HepG2 (cell line): ENCODE data around the gene RNASE13. TPM values are rescaled to one million over a fixed set of nuclear protein-coding genes. Genes with fewer than 3 reads are reported as not detected.
A peak's percentile ranks its signal among the peaks of the same experiment; 100 is the strongest.

Experiments used
- ATAC-seq: fragments of 200-7000 bp; cut with Tn5 transposase; 3 replicates; pipeline ENCODE4 v1.9.1; 2020; ENCODE audit warnings: mild to moderate bottlenecking, moderate library complexity
- BruUV-seq: library from RNA; stranded (reverse); fragments of 400-500 nt; replicated peaks from 2 replicates; lab custom pipeline; 2021; lab: Mats Ljungman, UMichigan
- CTCF ChIA-PET: fragments of 300-600 bp; formaldehyde crosslinking; extraction: SDS; loops from one replicate; lab custom pipeline; 2021; ENCODE audit warnings: low total read pairs, inconsistent platforms, low intra/inter-chr PET ratio; lab: Yijun Ruan, JAX
- POLR2A ChIA-PET: fragments of 350-600 bp; sonication (Branson Sonifier 250); formaldehyde crosslinking; loops from one replicate; lab custom pipeline; 2020; ENCODE audit warnings: antibody characterized with exemption, inconsistent platforms; lab: Yijun Ruan, JAX
- DNase-seq: peaks from one replicate; pipeline ENCODE4 v3.0.0-alpha.2; 2015; ENCODE audit warnings: low spot score
- FAIRE-seq: peaks from 3 replicates; lab custom pipeline; 2011; peaks lifted over from hg19 to GRCh38; lab: Jason Lieb, UNC
- H2AFZ ChIP-seq: one replicate; pipeline ENCODE4 v1.6.1; 2011; ENCODE audit warnings: low read length, inconsistent platforms
- H3K27ac ChIP-seq: fragments of 300-600 bp; 3 replicates; pipeline ENCODE4 v1.8.0; 2011; ENCODE audit warnings: mixed run types, mild to moderate bottlenecking, mixed read lengths, low read length, inconsistent platforms; ENCODE audit not compliant: insufficient read depth; ENCODE audit errors: extremely low read length
- H3K27me3 ChIP-seq, 2 experiments: fragments of 200-600 bp in 1 of 2; 2 replicates in 1 of 2; 3 replicates in 1 of 2; pipeline versions ENCODE4 v1.6.0 to v1.8.0; 2011; ENCODE audit warnings: low read length in 2 of 2, mild to moderate bottlenecking in 2 of 2, moderate library complexity in 2 of 2, inconsistent platforms in 1 of 2; ENCODE audit not compliant: insufficient read depth in 2 of 2, control insufficient read depth in 1 of 2
- H3K36me3 ChIP-seq, 2 experiments: fragments of 200-600 bp in 1 of 2; replicated peaks in 1 of 2; 2 replicates in 1 of 2; 3 replicates in 1 of 2; pipeline versions ENCODE4 v1.5.1 to v1.8.0; 2011; ENCODE audit warnings: low read length in 2 of 2, inconsistent platforms in 1 of 2; ENCODE audit not compliant: insufficient read depth in 2 of 2, control insufficient read depth in 1 of 2
- H3K4me1 ChIP-seq: 2 replicates; pipeline ENCODE4 v1.5.1; 2012; ENCODE audit warnings: low read length, inconsistent platforms; ENCODE audit not compliant: insufficient read depth
- H3K4me2 ChIP-seq: 2 replicates; pipeline ENCODE4 v1.6.0; 2011; ENCODE audit warnings: low read depth, low read length, inconsistent platforms
- H3K4me3 ChIP-seq, 3 experiments: fragments of 200-600 bp in 1 of 3; sonication (generic), shearing (Covaris generic) in 1 of 3; replicated peaks in 1 of 3; 2 replicates each; pipeline ENCODE4 v1.5.1; 2011 to 2016; ENCODE audit warnings: low read length in 3 of 3, inconsistent platforms in 2 of 3, low read depth in 2 of 3, mild to moderate bottlenecking in 2 of 3, control low read depth in 1 of 3, mixed read lengths in 1 of 3; ENCODE audit not compliant: insufficient read depth in 1 of 3
- H3K79me2 ChIP-seq: one replicate; pipeline ENCODE4 v1.6.1; 2011; ENCODE audit warnings: low read length, inconsistent platforms; ENCODE audit not compliant: insufficient read depth
- H3K9ac ChIP-seq: 2 replicates; pipeline ENCODE4 v1.6.0; 2011; ENCODE audit warnings: mild to moderate bottlenecking, low read depth, low read length, inconsistent platforms; ENCODE audit not compliant: insufficient read depth
- H3K9me3 ChIP-seq: 2 replicates; pipeline ENCODE4 v1.5.1; 2012; ENCODE audit warnings: mild to moderate bottlenecking, low read length
- H4K20me1 ChIP-seq: 2 replicates; pipeline ENCODE4 v1.6.0; 2011; ENCODE audit warnings: inconsistent platforms, mild to moderate bottlenecking, low read length, moderate library complexity; ENCODE audit not compliant: insufficient read depth
- BORCS8-MEF2B ChIP-seq: sonication (generic); formaldehyde crosslinking; IDR thresholded peaks from 2 replicates; pipeline ENCODE4 v1.8.0; 2022; ENCODE audit warnings: mild to moderate bottlenecking, missing genetic modification reagents
- EEA1 ChIP-seq: sonication (generic); formaldehyde crosslinking; IDR thresholded peaks from 2 replicates; pipeline ENCODE4 v1.5.1; 2020; ENCODE audit warnings: mild to moderate bottlenecking, missing genetic modification reagents, borderline replicate concordance
- ELF4 ChIP-seq: sonication (generic); formaldehyde crosslinking; IDR thresholded peaks from 2 replicates; pipeline ENCODE4 v1.5.0; 2020; ENCODE audit warnings: missing genetic modification reagents, mild to moderate bottlenecking, moderate library complexity, borderline replicate concordance
- NFE2L1 ChIP-seq: sonication (generic); formaldehyde crosslinking; IDR thresholded peaks from 2 replicates; pipeline ENCODE4 v1.4.0; 2020; ENCODE audit warnings: missing genetic modification reagents, mild to moderate bottlenecking, borderline replicate concordance
- PHF21A ChIP-seq: sonication (generic); formaldehyde crosslinking; IDR thresholded peaks from 2 replicates; pipeline ENCODE4 v1.5.0; 2020; ENCODE audit warnings: mild to moderate bottlenecking, missing genetic modification reagents
- REPIN1 ChIP-seq: sonication (generic); formaldehyde crosslinking; IDR thresholded peaks from 2 replicates; pipeline ENCODE4 v1.8.0; 2022; ENCODE audit warnings: missing genetic modification reagents, low read depth, mild to moderate bottlenecking, borderline replicate concordance
- ZNF24 ChIP-seq: fragments of 450-650 bp; IDR thresholded peaks from 2 replicates; pipeline ENCODE4 v1.6.1; 2017; ENCODE audit warnings: antibody characterized with exemption, mild to moderate bottlenecking
- ZNF788 ChIP-seq: sonication (generic); formaldehyde crosslinking; IDR thresholded peaks from 2 replicates; pipeline ENCODE4 v1.5.0; 2020; ENCODE audit warnings: mild to moderate bottlenecking, missing genetic modification reagents, borderline replicate concordance
- WGBS: methylation state at CpG from one replicate; pipeline ENCODE4 v1.1.6; 2017; ENCODE audit warnings: low lambda C conversion rate; 5-methylcytosine and 5-hydroxymethylcytosine counted together
- in situ Hi-C: cut with HindIII; loops from 2 replicates; pipeline ENCODE4 v1.10.0; 2017; ENCODE audit warnings: low pct_unique_long_range_greater_than_20kb; ENCODE audit not compliant: extremely low pct_ligation_motif_present
- intact Hi-C: fragments of 100-400 bp; cut with micrococcal nuclease; formaldehyde crosslinking; loops from one replicate; pipeline ENCODE4 v1.10.0; 2022; ENCODE audit not compliant: unreplicated experiment
- polyA plus RNA-seq, 8 experiments: library from polyadenylated mRNA; depleted of rRNA in 3 of 8; stranded (reverse) in 7 of 8; unstranded in 1 of 8; fragments of >200 nt; fragmentation: Illumina TruSeq in 4 of 8; extraction: Trizol in 4 of 8; gene quantifications; 2 replicates each; pipeline versions ENCODE4 v1.2.1 to v1.2.3, GENCODE V29; 2011 to 2016; ENCODE audit warnings: low read depth in 4 of 8, missing spikeins in 1 of 8, mixed read lengths in 1 of 8; ENCODE audit not compliant: insufficient read depth in 1 of 8
- total RNA-seq, 5 experiments: library from RNA; depleted of rRNA; stranded (reverse); fragments of >200 nt; fragmentation: Illumina TruSeq; extraction: Trizol; gene quantifications; 2 replicates each; pipeline ENCODE4 v1.2.3, GENCODE V29; 2016; ENCODE audit warnings: low read depth in 1 of 5
- TF ChIP-seq, protein P1 (sequence below): IDR thresholded peaks from 2 replicates; pipeline ENCODE4 v1.6.1; 2016; ENCODE audit warnings: missing biosample characterization, missing genetic modification reagents, low read depth
- TF ChIP-seq, protein P2 (sequence below): sonication (generic); formaldehyde crosslinking; IDR thresholded peaks from 2 replicates; pipeline ENCODE4 v1.5.0; 2020; ENCODE audit warnings: mild to moderate bottlenecking, missing genetic modification reagents
- TF ChIP-seq, protein P3 (sequence below), 2 experiments: sonication (generic) in 1 of 2; formaldehyde crosslinking in 1 of 2; IDR thresholded peaks; 2 replicates each; pipeline versions ENCODE4 v1.6.1 to v1.9.0; 2014 to 2022; ENCODE audit warnings: antibody characterized with exemption in 1 of 2, borderline replicate concordance in 1 of 2, inconsistent platforms in 1 of 2, low read depth in 1 of 2, missing genetic modification reagents in 1 of 2

RNASE13 gene
- total and polyA plus RNA-seq, 2 of the 13 experiments (the other 11 are each of a cell fraction or from before 2014, with no cell fraction given): 1.0 TPM; not detected in 1

DNA sequence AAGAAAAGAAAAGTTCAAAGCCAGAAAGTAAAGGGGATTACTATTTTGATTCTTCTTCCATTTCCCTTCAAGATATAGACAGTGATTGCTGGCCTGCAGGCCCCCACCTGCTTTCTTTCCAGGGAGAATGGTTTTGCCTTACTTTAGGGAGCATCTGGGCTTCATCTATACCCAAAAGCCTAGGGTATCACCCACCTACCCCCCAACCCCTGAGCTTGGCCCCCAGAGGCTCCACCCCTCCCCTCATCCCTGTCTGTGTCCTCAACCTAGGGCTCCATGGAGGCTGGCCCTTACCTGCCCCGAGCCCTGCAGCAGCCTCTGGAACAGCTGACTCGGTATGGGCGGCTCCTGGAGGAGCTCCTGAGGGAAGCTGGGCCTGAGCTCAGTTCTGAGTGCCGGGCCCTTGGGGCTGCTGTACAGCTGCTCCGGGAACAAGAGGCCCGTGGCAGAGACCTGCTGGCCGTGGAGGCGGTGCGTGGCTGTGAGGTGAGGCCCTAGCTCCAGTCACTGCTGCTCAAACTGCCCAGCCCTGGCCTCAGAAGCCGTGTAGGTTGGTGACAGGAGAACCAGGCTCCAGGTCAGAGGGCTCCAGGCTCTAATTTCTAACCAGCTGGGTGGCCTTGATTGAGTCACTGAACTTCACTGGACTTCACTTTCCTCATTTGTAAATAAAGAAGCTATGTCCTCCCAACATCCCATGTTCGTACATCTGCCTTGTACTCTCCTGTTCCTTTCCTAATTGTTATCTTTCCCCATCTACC is 49.1 kb upstream of the RNASE13 start:
- Histone ChIP-seq H3K36me3 (peaks cover 52 to 77% of the 10 kb centered on the region in 2 experiments), H3K4me2 (no peak overlapping the region), H3K27me3 (no peaks in the 10 kb centered on the region), H4K20me1 (no peaks in the 10 kb centered on the region), H2AFZ (no peak overlapping the region), H3K4me3 (no peak overlapping the region), H3K9ac (no peak overlapping the region), H3K79me2 (no peaks in the 10 kb centered on the region), H3K27ac (no peak overlapping the region), H3K9me3 (no peaks in the 10 kb centered on the region), H3K4me1 (peaks cover 22% of the 10 kb centered on the region)
- ATAC-seq: peak; percentile 15
- WGBS: 83% methylated on average over 8 of the region's 11 CpGs
- DNase-seq: no peak
- no TSS peak for BruUV-seq
- FAIRE-seq: no peak
- intact Hi-C loops (no loop called here), in situ Hi-C loops (no loop called here)
- POLR2A ChIA-PET: interaction anchor here (0.9 to 4.2 kb wide), 10 partner anchors 9 to 69 kb away, joined by 3 to 47 read pairs (median 5); partner anchors contain the start of genes ARHGEF40 and ZNF219
- CTCF ChIA-PET: no interaction called here
- no peak for TF ChIP-seq NFE2L1 (CRISPR knock-in tag)
- 0 out of 2 replicates have a peak, but pooled peaks have one; percentile 27 for TF ChIP-seq ZNF788
- no peak for TF ChIP-seq PHF21A (CRISPR knock-in tag)
- TF ChIP-seq ZNF24: no peak
- TF ChIP-seq, protein P1, sequence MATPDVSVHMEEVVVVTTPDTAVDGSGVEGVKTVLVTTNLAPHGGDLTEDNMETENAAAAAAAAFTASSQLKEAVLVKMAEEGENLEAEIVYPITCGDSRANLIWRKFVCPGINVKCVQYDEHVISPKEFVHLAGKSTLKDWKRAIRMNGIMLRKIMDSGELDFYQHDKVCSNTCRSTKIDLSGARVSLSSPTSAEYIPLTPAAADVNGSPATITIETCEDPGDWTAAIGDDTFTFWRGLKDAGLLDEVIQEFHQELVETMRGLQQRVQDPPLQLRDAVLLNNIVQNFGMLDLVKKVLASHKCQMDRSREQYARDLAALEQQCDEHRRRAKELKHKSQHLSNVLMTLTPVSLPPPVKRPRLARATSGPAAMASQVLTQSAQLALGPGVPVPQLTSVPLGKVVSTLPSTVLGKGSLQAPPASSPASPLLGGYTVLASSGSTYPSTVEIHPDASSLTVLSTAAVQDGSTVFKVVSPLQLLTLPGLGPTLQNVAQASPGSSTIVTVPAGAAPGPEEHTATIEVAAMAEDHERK: no peak
- TF ChIP-seq, protein P2, sequence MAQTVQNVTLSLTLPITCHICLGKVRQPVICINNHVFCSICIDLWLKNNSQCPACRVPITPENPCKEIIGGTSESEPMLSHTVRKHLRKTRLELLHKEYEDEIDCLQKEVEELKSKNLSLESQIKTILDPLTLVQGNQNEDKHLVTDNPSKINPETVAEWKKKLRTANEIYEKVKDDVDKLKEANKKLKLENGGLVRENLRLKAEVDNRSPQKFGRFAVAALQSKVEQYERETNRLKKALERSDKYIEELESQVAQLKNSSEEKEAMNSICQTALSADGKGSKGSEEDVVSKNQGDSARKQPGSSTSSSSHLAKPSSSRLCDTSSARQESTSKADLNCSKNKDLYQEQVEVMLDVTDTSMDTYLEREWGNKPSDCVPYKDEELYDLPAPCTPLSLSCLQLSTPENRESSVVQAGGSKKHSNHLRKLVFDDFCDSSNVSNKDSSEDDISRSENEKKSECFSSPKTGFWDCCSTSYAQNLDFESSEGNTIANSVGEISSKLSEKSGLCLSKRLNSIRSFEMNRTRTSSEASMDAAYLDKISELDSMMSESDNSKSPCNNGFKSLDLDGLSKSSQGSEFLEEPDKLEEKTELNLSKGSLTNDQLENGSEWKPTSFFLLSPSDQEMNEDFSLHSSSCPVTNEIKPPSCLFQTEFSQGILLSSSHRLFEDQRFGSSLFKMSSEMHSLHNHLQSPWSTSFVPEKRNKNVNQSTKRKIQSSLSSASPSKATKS (CRISPR knock-in tag): no peak
- no peak for TF ChIP-seq REPIN1 (CRISPR knock-in tag)
- TF ChIP-seq BORCS8-MEF2B (CRISPR knock-in tag): no peak
- TF ChIP-seq, protein P3, sequence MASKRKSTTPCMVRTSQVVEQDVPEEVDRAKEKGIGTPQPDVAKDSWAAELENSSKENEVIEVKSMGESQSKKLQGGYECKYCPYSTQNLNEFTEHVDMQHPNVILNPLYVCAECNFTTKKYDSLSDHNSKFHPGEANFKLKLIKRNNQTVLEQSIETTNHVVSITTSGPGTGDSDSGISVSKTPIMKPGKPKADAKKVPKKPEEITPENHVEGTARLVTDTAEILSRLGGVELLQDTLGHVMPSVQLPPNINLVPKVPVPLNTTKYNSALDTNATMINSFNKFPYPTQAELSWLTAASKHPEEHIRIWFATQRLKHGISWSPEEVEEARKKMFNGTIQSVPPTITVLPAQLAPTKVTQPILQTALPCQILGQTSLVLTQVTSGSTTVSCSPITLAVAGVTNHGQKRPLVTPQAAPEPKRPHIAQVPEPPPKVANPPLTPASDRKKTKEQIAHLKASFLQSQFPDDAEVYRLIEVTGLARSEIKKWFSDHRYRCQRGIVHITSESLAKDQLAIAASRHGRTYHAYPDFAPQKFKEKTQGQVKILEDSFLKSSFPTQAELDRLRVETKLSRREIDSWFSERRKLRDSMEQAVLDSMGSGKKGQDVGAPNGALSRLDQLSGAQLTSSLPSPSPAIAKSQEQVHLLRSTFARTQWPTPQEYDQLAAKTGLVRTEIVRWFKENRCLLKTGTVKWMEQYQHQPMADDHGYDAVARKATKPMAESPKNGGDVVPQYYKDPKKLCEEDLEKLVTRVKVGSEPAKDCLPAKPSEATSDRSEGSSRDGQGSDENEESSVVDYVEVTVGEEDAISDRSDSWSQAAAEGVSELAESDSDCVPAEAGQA (IDR thresholded peaks at IDR 0.05; ENCODE audit: low read depth): no peak
- TF ChIP-seq, protein P3 (CRISPR knock-in tag; IDR thresholded peaks at IDR 0.05; ENCODE audit: borderline replicate concordance): no peak
- no peak for TF ChIP-seq ELF4 (CRISPR knock-in tag)
- no peak for TF ChIP-seq EEA1 (CRISPR knock-in tag)
